ENCODE data around the gene TMEM101. TPM values are rescaled to one million over a fixed set of nuclear protein-coding genes. Genes with fewer than 3 reads are reported as not detected.
"Not testable (repeated sequence)": the region's sequence is repeated elsewhere in the genome, so short reads cannot be mapped to it uniquely, and the experiment has no call there.

The TMEM101 gene
- 72.6 and 77.1 TPM in 2 replicates for total RNA-seq (2014; rRNA removed; shearing (Covaris generic))
- polyA plus RNA-seq (2015; cell fraction: cytosol; rRNA removed) = 62.3 and 79.8 TPM in 2 replicates
- polyA plus RNA-seq (2015; cell fraction: nucleus; rRNA removed) = 35.3 and 37.4 TPM in 2 replicates

GRCh38 chr17:44014437-44015172 lies at the start of gene TMEM101:
Gene TMEM101, minus strand, starts transcription at chr17:44014963. Its CDS starts 11 bp downstream, at chr17:44014952.
- in situ Hi-C loops (cut with HindIII; ENCODE audit: low pct_unique_long_range_greater_than_20kb, low sequenced_read_pairs) = no loop called here
- DNase-seq (ENCODE audit: low read depth, low spot score) = peak; percentile 94

- DNase-seq (ENCODE audit: low read depth, low spot score) = no peak
- in situ Hi-C loops (cut with HindIII; ENCODE audit: low pct_unique_long_range_greater_than_20kb, low sequenced_read_pairs) = no loop called here
Observed at GRCh38 chr17:44063704-44064639, 49.2 kb upstream of the TMEM101 start.

- in situ Hi-C loops (cut with HindIII; ENCODE audit: low pct_unique_long_range_greater_than_20kb, low sequenced_read_pairs) = no loop called here
Observed at GRCh38 chr17:44062871-44063270, 48.1 kb upstream of the TMEM101 start.

GRCh38 chr17:44061446-44061845 lies 46.7 kb upstream of the TMEM101 start:
- no peak for DNase-seq (ENCODE audit: low read depth, low spot score)
- in situ Hi-C loops (cut with HindIII; ENCODE audit: low pct_unique_long_range_greater_than_20kb, low sequenced_read_pairs) = no loop called here

More at GRCh38 chr17:44062871-44063270, 48.1 kb upstream of the TMEM101 start:
- no peak for DNase-seq (ENCODE audit: low read depth, low spot score)

- in situ Hi-C loops (cut with HindIII; ENCODE audit: low pct_unique_long_range_greater_than_20kb, low sequenced_read_pairs) = no loop called here
- DNase-seq (ENCODE audit: low read depth, low spot score) = no peak
Observed at GRCh38 chr17:44059101-44059892, 44.5 kb upstream of the TMEM101 start.

- DNase-seq (ENCODE audit: low read depth, low spot score) = no peak
- in situ Hi-C loops (cut with HindIII; ENCODE audit: low pct_unique_long_range_greater_than_20kb, low sequenced_read_pairs) = no loop called here
Observed at GRCh38 chr17:44053125-44053872, 38.5 kb upstream of the TMEM101 start.

- in situ Hi-C loops (cut with HindIII; ENCODE audit: low pct_unique_long_range_greater_than_20kb, low sequenced_read_pairs) = no loop called here
- DNase-seq (ENCODE audit: low read depth, low spot score) = no peak
Observed at GRCh38 chr17:44049294-44050060, 34.7 kb upstream of the TMEM101 start.

- DNase-seq (ENCODE audit: low read depth, low spot score); in situ Hi-C loops (cut with HindIII; ENCODE audit: low pct_unique_long_range_greater_than_20kb, low sequenced_read_pairs): not testable (repeated sequence)
Observed at GRCh38 chr17:44046893-44047292, 32.1 kb upstream of the TMEM101 start.

- in situ Hi-C loops (cut with HindIII; ENCODE audit: low pct_unique_long_range_greater_than_20kb, low sequenced_read_pairs) = no loop called here
Observed at GRCh38 chr17:44045486-44045885, 30.7 kb upstream of the TMEM101 start.

GRCh38 chr17:44044071-44044470 lies 29.3 kb upstream of the TMEM101 start:
- in situ Hi-C loops (cut with HindIII; ENCODE audit: low pct_unique_long_range_greater_than_20kb, low sequenced_read_pairs) = no loop called here
- no peak for DNase-seq (ENCODE audit: low read depth, low spot score)

More at GRCh38 chr17:44045486-44045885, 30.7 kb upstream of the TMEM101 start:
- DNase-seq (ENCODE audit: low read depth, low spot score) = no peak

- in situ Hi-C loops (cut with HindIII; ENCODE audit: low pct_unique_long_range_greater_than_20kb, low sequenced_read_pairs) = no loop called here
Observed at GRCh38 chr17:44043272-44043696, 28.5 kb upstream of the TMEM101 start.

GRCh38 chr17:44039829-44040635 lies 25.3 kb upstream of the TMEM101 start:
- in situ Hi-C loops (cut with HindIII; ENCODE audit: low pct_unique_long_range_greater_than_20kb, low sequenced_read_pairs) = no loop called here
- DNase-seq (ENCODE audit: low read depth, low spot score) = no peak

More at GRCh38 chr17:44043272-44043696, 28.5 kb upstream of the TMEM101 start:
- DNase-seq (ENCODE audit: low read depth, low spot score) = no peak

- in situ Hi-C loops (cut with HindIII; ENCODE audit: low pct_unique_long_range_greater_than_20kb, low sequenced_read_pairs) = no loop called here
- DNase-seq (ENCODE audit: low read depth, low spot score) = no peak
Observed at GRCh38 chr17:44038604-44039011, 23.8 kb upstream of the TMEM101 start.

- DNase-seq (ENCODE audit: low read depth, low spot score) = no peak
- in situ Hi-C loops (cut with HindIII; ENCODE audit: low pct_unique_long_range_greater_than_20kb, low sequenced_read_pairs) = no loop called here
Observed at GRCh38 chr17:44037471-44037870, 22.7 kb upstream of the TMEM101 start.

GRCh38 chr17:44034688-44035087 lies 19.9 kb upstream of the TMEM101 start:
- in situ Hi-C loops (cut with HindIII; ENCODE audit: low pct_unique_long_range_greater_than_20kb, low sequenced_read_pairs); DNase-seq (ENCODE audit: low read depth, low spot score): not testable (repeated sequence)

Measured in SK-MEL-5 (cell line).